Lung (tissue), 12 donors: ENCODE data around the gene HTRA3. TPM values are rescaled to one million over a fixed set of nuclear protein-coding genes. Genes with fewer than 3 reads are reported as not detected.

Experiments
- ATAC-seq: fragments of 200-7000 bp; cut with Tn5 transposase; one replicate; pipeline ENCODE4 v1.9.1; 2020; ENCODE audit warnings: moderate number of reproducible peaks; ENCODE audit not compliant: insufficient read depth, low FRiP score
- DNase-seq, 3 donors: peaks; one replicate each; pipeline ENCODE4 v3.0.0-alpha.2; 2013 to 2017
- H3K27ac ChIP-seq, 2 donors: one replicate each; pipeline ENCODE4 v1.5.1; 2013; ENCODE audit warnings: mild to moderate bottlenecking in 2 of 2, moderate library complexity in 2 of 2, control low read depth in 1 of 2, inconsistent platforms in 1 of 2, low read depth in 1 of 2, low read length in 1 of 2
- H3K27me3 ChIP-seq, 3 donors: one replicate each; pipeline ENCODE4 v1.5.1; 2013; ENCODE audit warnings: low read length in 2 of 3; ENCODE audit not compliant: control insufficient read depth in 3 of 3, insufficient read depth in 3 of 3
- H3K36me3 ChIP-seq, 4 donors: one replicate each; pipeline ENCODE4 v1.5.1; 2013; ENCODE audit warnings: low read length in 4 of 4, mild to moderate bottlenecking in 1 of 4, moderate library complexity in 1 of 4; ENCODE audit not compliant: control insufficient read depth in 4 of 4, insufficient read depth in 4 of 4
- H3K4me1 ChIP-seq, 5 donors: one replicate each; pipeline ENCODE4 v1.5.1; 2013; ENCODE audit warnings: low read length in 5 of 5, mild to moderate bottlenecking in 2 of 5, moderate library complexity in 1 of 5; ENCODE audit not compliant: control insufficient read depth in 5 of 5, insufficient read depth in 5 of 5
- H3K4me3 ChIP-seq: one replicate; pipeline ENCODE4 v1.5.1; 2013; ENCODE audit warnings: mild to moderate bottlenecking, control low read depth, moderate library complexity
- H3K9ac ChIP-seq, 2 donors: one replicate each; pipeline ENCODE4 v1.5.1; 2013; ENCODE audit warnings: low read length in 2 of 2, control low read depth in 1 of 2; ENCODE audit not compliant: insufficient read depth in 1 of 2
- H3K9me3 ChIP-seq, 4 donors: one replicate each; pipeline ENCODE4 v1.5.1; 2013; ENCODE audit warnings: low read length in 3 of 4, mild to moderate bottlenecking in 1 of 4, moderate library complexity in 1 of 4; ENCODE audit not compliant: control insufficient read depth in 4 of 4, insufficient read depth in 3 of 4
- WGBS, 2 donors: extraction: QIAGEN DNeasy Blood & Tissue Kit; methylation state at CpG; one replicate each; pipeline ENCODE4 v1.1.7; 2013; 5-methylcytosine and 5-hydroxymethylcytosine counted together
- polyA plus RNA-seq, 2 donors: library from polyadenylated mRNA; stranded (reverse); fragments of 200-250 nt; gene quantifications; one replicate each; pipeline ENCODE4 v1.2.1, GENCODE V29; 2013
- total RNA-seq, 2 donors: library from RNA; depleted of rRNA in 1 of 2; stranded (reverse); fragments of >200 nt in 1 of 2; gene quantifications; one replicate each; pipeline ENCODE4 v1.2.1, GENCODE V29; 2014 to 2021
- TF ChIP-seq, protein P1 (sequence below): IDR thresholded peaks from 2 replicates; pipeline ENCODE4 v1.5.1; 2012; ENCODE audit warnings: mild to moderate bottlenecking; ENCODE audit errors: control extremely low read depth, extremely low read depth
- donor health status: control.
- donor health status: control.
- donor health status: Bipolar disorder and iron deficiency.
- donor health status: healthy.
- donor health status: DM: yes; HTN: yes; CAD: no.

The HTRA3 gene
- total and polyA plus RNA-seq, 4 donors = 9.5 to 23.5 (median 17.8) TPM

DNA sequence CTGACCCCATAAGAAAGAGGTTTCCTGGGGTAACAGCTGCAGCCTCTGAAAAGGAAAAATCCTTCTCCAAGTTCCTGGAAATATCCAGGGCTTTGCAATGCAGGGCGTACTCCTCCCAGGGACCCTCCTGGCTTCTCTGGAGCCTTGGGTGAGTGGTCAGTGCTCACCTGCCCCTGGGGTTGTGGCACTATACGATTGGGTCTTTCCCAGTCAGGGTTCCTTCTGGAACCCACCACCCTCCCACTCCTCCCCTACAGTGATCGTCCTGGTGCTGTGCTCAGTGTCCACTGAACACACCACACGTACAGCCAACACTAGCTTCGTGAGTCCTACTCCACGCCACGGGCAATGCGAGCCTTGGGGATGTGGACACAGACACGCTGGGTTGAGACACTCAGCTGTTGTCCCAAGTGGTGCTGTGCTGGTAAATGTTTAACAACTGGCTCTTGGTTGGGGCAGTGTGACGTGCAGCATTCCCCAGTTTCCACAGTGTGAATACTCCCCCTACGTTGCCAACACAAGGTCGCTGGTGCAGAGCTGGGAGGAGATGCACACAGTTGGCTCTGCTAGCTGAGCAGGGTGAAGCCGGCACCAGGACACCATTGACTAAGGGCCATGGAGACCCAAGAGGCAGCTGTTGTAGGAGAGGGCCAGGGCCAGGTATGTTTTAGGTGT is 65.4 kb downstream of the HTRA3 start:
- WGBS, 2 donors = 74 to 85% methylated on average over 13 of the region's 13 CpGs
- H3K4me1 ChIP-seq = peaks cover 0 to 4% (median 0%) of the 10 kb centered on the region in 5 donors
- no peaks in the 10 kb centered on the region for H3K36me3 ChIP-seq
- no peak overlapping the region for H3K9ac ChIP-seq
- H3K27ac ChIP-seq = no peak overlapping the region
- H3K4me3 ChIP-seq = no peak overlapping the region
- ATAC-seq = no peak
- peak in 2 of 3 donors; percentile 48 to 52 for DNase-seq
- TF ChIP-seq, protein P1, sequence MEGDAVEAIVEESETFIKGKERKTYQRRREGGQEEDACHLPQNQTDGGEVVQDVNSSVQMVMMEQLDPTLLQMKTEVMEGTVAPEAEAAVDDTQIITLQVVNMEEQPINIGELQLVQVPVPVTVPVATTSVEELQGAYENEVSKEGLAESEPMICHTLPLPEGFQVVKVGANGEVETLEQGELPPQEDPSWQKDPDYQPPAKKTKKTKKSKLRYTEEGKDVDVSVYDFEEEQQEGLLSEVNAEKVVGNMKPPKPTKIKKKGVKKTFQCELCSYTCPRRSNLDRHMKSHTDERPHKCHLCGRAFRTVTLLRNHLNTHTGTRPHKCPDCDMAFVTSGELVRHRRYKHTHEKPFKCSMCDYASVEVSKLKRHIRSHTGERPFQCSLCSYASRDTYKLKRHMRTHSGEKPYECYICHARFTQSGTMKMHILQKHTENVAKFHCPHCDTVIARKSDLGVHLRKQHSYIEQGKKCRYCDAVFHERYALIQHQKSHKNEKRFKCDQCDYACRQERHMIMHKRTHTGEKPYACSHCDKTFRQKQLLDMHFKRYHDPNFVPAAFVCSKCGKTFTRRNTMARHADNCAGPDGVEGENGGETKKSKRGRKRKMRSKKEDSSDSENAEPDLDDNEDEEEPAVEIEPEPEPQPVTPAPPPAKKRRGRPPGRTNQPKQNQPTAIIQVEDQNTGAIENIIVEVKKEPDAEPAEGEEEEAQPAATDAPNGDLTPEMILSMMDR = no peak
- peaks cover 0 to 5% (median 0%) of the 10 kb centered on the region in 4 donors for H3K9me3 ChIP-seq
- no peaks in the 10 kb centered on the region for H3K27me3 ChIP-seq

DNA sequence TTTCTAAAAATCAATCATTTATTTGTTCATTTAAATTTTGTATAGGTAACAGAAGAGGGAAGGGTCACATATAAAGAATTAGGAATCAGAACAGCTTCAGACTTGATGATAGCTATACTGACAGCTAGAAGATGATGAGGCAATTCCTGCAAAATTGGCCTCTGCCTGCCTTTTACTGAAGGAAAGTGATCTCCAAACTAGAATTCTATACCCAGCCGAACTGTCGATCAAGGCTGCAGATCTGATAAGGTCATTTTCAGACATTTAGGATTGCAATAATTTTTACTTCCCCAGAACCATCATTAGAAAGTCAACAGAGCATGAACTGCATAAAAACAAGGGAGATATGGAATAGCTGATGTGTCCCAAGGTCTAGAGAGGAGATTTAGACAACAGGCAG is 66.3 kb downstream of the HTRA3 start:
- no peak for DNase-seq
- WGBS, 2 donors = 95% methylated on average over 2 of the region's 2 CpGs
- Histone ChIP-seq H3K9ac (no peak overlapping the region), H3K27me3 (no peaks in the 10 kb centered on the region), H3K4me1 (peaks cover 0 to 7% (median 0%) of the 10 kb centered on the region in 5 donors), H3K9me3 (peaks cover 0 to 5% (median 0%) of the 10 kb centered on the region in 4 donors), H3K4me3 (no peak overlapping the region), H3K27ac (no peak overlapping the region), H3K36me3 (no peaks in the 10 kb centered on the region)
- no peak for ATAC-seq
- TF ChIP-seq, protein P1 = no peak

DNA sequence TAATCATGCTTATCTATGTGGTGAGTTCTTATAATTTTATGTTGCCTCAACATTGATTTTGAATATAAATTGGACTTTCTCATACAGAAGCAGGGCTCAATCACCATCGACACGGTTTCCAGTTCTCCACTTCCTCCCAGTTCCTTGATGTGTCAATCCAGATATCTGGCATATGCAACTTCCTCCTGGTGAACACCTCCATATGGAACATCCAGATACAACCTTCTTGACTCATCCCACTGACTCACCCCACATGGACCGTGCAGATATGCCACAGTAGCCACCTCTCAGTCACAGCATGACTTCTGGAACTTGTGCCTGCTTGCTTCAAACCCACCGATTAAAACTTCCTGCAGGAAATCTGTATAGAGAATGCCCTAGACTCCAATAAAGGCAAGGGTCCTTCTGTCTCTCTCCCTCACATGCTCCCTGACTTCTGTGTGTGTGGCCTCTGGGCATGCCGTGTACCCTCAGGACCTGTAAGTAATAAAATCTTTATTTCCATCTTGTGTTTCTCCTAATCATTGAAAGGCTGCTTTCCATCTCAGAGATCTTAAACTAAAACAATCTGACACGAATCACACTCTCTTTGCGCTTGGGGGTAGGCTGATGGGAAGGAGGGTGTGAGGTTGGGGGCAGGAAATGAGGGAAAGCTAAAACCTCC is 67.0 kb downstream of the HTRA3 start:
- ATAC-seq (no peak), DNase-seq (no peak)
- 66 to 78% methylated on average over 7 of the region's 7 CpGs for WGBS, 2 donors
- H3K27me3 ChIP-seq = no peaks in the 10 kb centered on the region
- no peak overlapping the region for H3K27ac ChIP-seq
- H3K36me3 ChIP-seq = no peaks in the 10 kb centered on the region
- TF ChIP-seq, protein P1 = no peak
- peaks cover 0 to 11% (median 1%) of the 10 kb centered on the region in 5 donors for H3K4me1 ChIP-seq
- no peak overlapping the region for H3K9ac ChIP-seq
- no peak overlapping the region for H3K4me3 ChIP-seq
- H3K9me3 ChIP-seq = peaks cover 0 to 5% (median 0%) of the 10 kb centered on the region in 4 donors
